IPS-15b (cell line): ENCODE measurements around the gene SIGLECL1.

Experiments used
- H3K27me3 ChIP-seq: one replicate; pipeline ENCODE4 v1.6.1; 2013; ENCODE audit warnings: low read length; ENCODE audit not compliant: control insufficient read depth, insufficient read depth
- H3K36me3 ChIP-seq: one replicate; pipeline ENCODE4 v1.6.1; 2013; ENCODE audit warnings: low read length; ENCODE audit not compliant: control insufficient read depth, insufficient read depth
- H3K4me1 ChIP-seq: one replicate; pipeline ENCODE4 v1.6.1; 2013; ENCODE audit warnings: mild to moderate bottlenecking, low read length; ENCODE audit not compliant: control insufficient read depth, insufficient read depth
- H3K4me3 ChIP-seq: one replicate; pipeline ENCODE4 v1.5.1; 2013; ENCODE audit warnings: low read depth, low read length
- H3K9ac ChIP-seq: one replicate; pipeline ENCODE4 v1.6.1; 2013; ENCODE audit warnings: low read depth, mild to moderate bottlenecking, low read length
- H3K9me3 ChIP-seq: one replicate; pipeline ENCODE4 v1.6.1; 2013; ENCODE audit warnings: mild to moderate bottlenecking, low read length; ENCODE audit not compliant: control insufficient read depth, insufficient read depth

The SIGLECL1 gene

GRCh38 chr19:51289635-51290034, 38.8 kb downstream of the SIGLECL1 start:
- Histone ChIP-seq H3K27me3 (no peaks in the 10 kb centered on the region), H3K36me3 (no peaks in the 10 kb centered on the region), H3K4me1 (peaks cover 16% of the 10 kb centered on the region), H3K4me3 (no peak overlapping the region), H3K9me3 (no peaks in the 10 kb centered on the region), H3K9ac (no peak overlapping the region)

- Histone ChIP-seq H3K9ac (no peak overlapping the region), H3K9me3 (no peaks in the 10 kb centered on the region), H3K4me1 (peaks cover 31% of the 10 kb centered on the region), H3K4me3 (no peak overlapping the region), H3K36me3 (no peaks in the 10 kb centered on the region), H3K27me3 (no peaks in the 10 kb centered on the region)
Measured at GRCh38 chr19:51292971-51293370, 42.1 kb downstream of the SIGLECL1 start.

DNA sequence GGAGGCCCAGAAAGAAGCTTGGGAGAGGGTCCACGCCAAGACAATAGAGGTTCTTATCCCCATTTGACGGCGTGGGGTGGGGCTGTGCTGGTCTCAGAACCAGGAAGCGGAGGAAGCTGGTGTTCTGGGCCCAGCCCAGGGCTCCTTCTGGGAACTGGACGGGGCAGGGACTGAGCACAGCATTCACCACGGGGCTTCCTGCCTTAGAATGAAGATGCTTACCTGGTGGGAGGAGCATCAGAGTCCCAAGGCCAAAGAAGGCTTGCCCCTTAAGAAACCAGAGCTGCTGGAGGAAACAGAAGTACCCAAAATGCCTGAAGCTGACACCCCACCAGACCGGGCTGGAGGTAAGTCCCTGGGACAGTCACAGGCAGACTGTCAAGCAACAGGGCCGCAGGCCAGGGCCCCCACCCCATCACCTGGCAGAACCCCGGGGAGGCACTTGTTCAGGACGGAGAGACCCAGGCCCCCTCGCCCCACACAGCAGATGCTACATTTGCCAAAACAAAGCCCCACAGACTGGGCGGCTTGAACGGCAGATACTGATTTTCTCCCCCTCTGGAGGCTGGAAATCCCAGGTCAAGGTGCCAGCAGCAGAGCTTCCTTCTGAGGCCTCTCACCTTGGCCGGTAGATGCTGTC, 42.8 kb downstream of the SIGLECL1 start:
- H3K27me3 ChIP-seq, result no peaks in the 10 kb centered on the region
- H3K36me3 ChIP-seq, result no peaks in the 10 kb centered on the region
- peaks cover 31% of the 10 kb centered on the region for H3K4me1 ChIP-seq
- H3K9me3 ChIP-seq, result no peaks in the 10 kb centered on the region
- peak overlapping the region; percentile 39 for H3K9ac ChIP-seq
- H3K4me3 ChIP-seq, result peak overlapping the region; percentile 27

- Histone ChIP-seq H3K36me3 (no peaks in the 10 kb centered on the region), H3K4me3 (peak overlapping the region; percentile 27), H3K9me3 (no peaks in the 10 kb centered on the region), H3K27me3 (no peaks in the 10 kb centered on the region), H3K9ac (peak overlapping the region; percentile 39), H3K4me1 (peaks cover 31% of the 10 kb centered on the region)
Measured at GRCh38 chr19:51294211-51294976, 43.5 kb downstream of the SIGLECL1 start.

GRCh38 chr19:51294977-51295375, 44.1 kb downstream of the SIGLECL1 start:
- Histone ChIP-seq H3K9ac (no peak overlapping the region), H3K4me1 (peaks cover 31% of the 10 kb centered on the region), H3K27me3 (no peaks in the 10 kb centered on the region), H3K36me3 (no peaks in the 10 kb centered on the region), H3K9me3 (no peaks in the 10 kb centered on the region), H3K4me3 (peak overlapping the region; percentile 27)

- Histone ChIP-seq H3K4me1 (peaks cover 31% of the 10 kb centered on the region), H3K4me3 (no peak overlapping the region), H3K36me3 (no peaks in the 10 kb centered on the region), H3K9me3 (no peaks in the 10 kb centered on the region), H3K9ac (no peak overlapping the region), H3K27me3 (no peaks in the 10 kb centered on the region)
Measured at GRCh38 chr19:51295382-51296126, 44.7 kb downstream of the SIGLECL1 start.

GRCh38 chr19:51296336-51297093, 45.6 kb downstream of the SIGLECL1 start:
- no peaks in the 10 kb centered on the region for H3K27me3 ChIP-seq
- no peaks in the 10 kb centered on the region for H3K36me3 ChIP-seq
- no peak overlapping the region for H3K9ac ChIP-seq
- peaks cover 31% of the 10 kb centered on the region for H3K4me1 ChIP-seq
- no peak overlapping the region for H3K4me3 ChIP-seq
- no peaks in the 10 kb centered on the region for H3K9me3 ChIP-seq

- Histone ChIP-seq H3K36me3 (no peaks in the 10 kb centered on the region), H3K27me3 (no peaks in the 10 kb centered on the region), H3K9ac (no peak overlapping the region), H3K4me3 (no peak overlapping the region), H3K9me3 (no peaks in the 10 kb centered on the region), H3K4me1 (peaks cover 31% of the 10 kb centered on the region)
Measured at GRCh38 chr19:51297406-51297805, 46.5 kb downstream of the SIGLECL1 start.

- no peaks in the 10 kb centered on the region for H3K9me3 ChIP-seq
- no peaks in the 10 kb centered on the region for H3K36me3 ChIP-seq
- H3K4me3 ChIP-seq, result no peak overlapping the region
- H3K9ac ChIP-seq, result no peak overlapping the region
- H3K27me3 ChIP-seq, result no peaks in the 10 kb centered on the region
- H3K4me1 ChIP-seq, result no peaks in the 10 kb centered on the region
Measured at GRCh38 chr19:51301266-51301665, 50.4 kb downstream of the SIGLECL1 start.

- no peaks in the 10 kb centered on the region for H3K9me3 ChIP-seq
- no peaks in the 10 kb centered on the region for H3K27me3 ChIP-seq
- no peak overlapping the region for H3K9ac ChIP-seq
- peaks cover 5% of the 10 kb centered on the region for H3K4me1 ChIP-seq
- H3K36me3 ChIP-seq, result no peaks in the 10 kb centered on the region
- H3K4me3 ChIP-seq, result no peak overlapping the region
Measured at GRCh38 chr19:51305479-51305878, 54.6 kb downstream of the SIGLECL1 start.
